GM12878 (cell line): Measurements from ENCODE around the gene ALG5. TPM values are rescaled to one million over a fixed set of nuclear protein-coding genes. Genes with fewer than 3 reads are reported as not detected.
A peak's percentile ranks its signal among the peaks of the same experiment; 100 is the strongest.

Experiments
- ATAC-seq: fragments of 200-7000 bp; cut with Tn5 transposase; 3 replicates; pipeline ENCODE4 v1.9.1; 2020; ENCODE audit warnings: mild to moderate bottlenecking, moderate library complexity
- BruUV-seq: library from RNA; stranded (reverse); fragments of 400-500 nt; replicated peaks from 2 replicates; lab custom pipeline; 2021; lab: Mats Ljungman, UMichigan
- CTCF ChIA-PET: fragments of 300-600 bp; sonication (Branson Sonifier 250); formaldehyde crosslinking; extraction: SDS; loops from one replicate; lab custom pipeline; 2021; ENCODE audit warnings: inconsistent platforms; lab: Yijun Ruan, JAX
- POLR2A ChIA-PET: fragments of 350-600 bp; formaldehyde crosslinking; extraction: SDS; loops from one replicate; lab custom pipeline; 2021; ENCODE audit warnings: inconsistent platforms; lab: Charles Lee
- RAD21 ChIA-PET: fragments of 300-600 bp; sonication (Branson Sonifier 250); formaldehyde crosslinking; loops from one replicate; lab custom pipeline; 2023; ENCODE audit warnings: antibody characterized with exemption; ENCODE audit not compliant: unreplicated experiment; lab: Charles Lee
- SMC1A ChIA-PET: fragments of 300-600 bp; sonication (Branson Sonifier 250); formaldehyde crosslinking; loops from one replicate; lab custom pipeline; 2023; ENCODE audit not compliant: unreplicated experiment, uncharacterized antibody; lab: Charles Lee
- DNase-seq: peaks from one replicate; pipeline ENCODE4 v3.0.0-alpha.2; 2011; ENCODE audit warnings: low read depth, low spot score
- FAIRE-seq: peaks from 3 replicates; lab custom pipeline; 2011; peaks lifted over from hg19 to GRCh38; lab: Jason Lieb, UNC
- H2AFZ ChIP-seq: 2 replicates; pipeline ENCODE4 v1.6.0; 2011; ENCODE audit warnings: low read depth, low read length, control low read depth; ENCODE audit not compliant: control insufficient read depth
- H3K27ac ChIP-seq: 2 replicates; pipeline ENCODE4 v1.5.1; 2011; ENCODE audit warnings: control low read depth; ENCODE audit not compliant: control insufficient read depth, insufficient read depth
- H3K27me3 ChIP-seq, 2 experiments: replicated peaks in 1 of 2; 2 replicates each; pipeline versions ENCODE4 v1.6.0 to v1.6.1; 2011; ENCODE audit warnings: low read length in 1 of 2; ENCODE audit not compliant: control insufficient read depth in 2 of 2, insufficient read depth in 2 of 2
- H3K36me3 ChIP-seq, 2 experiments: 2 replicates each; pipeline ENCODE4 v1.5.1; 2011; ENCODE audit warnings: low read length in 1 of 2; ENCODE audit not compliant: control insufficient read depth in 2 of 2, insufficient read depth in 2 of 2
- H3K4me1 ChIP-seq: 2 replicates; pipeline ENCODE4 v1.6.1; 2011; ENCODE audit warnings: mild to moderate bottlenecking, low read length, moderate library complexity, mixed read lengths; ENCODE audit not compliant: control insufficient read depth, insufficient read depth
- H3K4me2 ChIP-seq: 2 replicates; pipeline ENCODE4 v1.6.0; 2011; ENCODE audit warnings: control low read depth; ENCODE audit not compliant: control insufficient read depth, insufficient read depth
- H3K4me3 ChIP-seq: fragments of 200-600 bp; sonication (generic); 2 replicates; pipeline ENCODE4 v1.5.1; 2016
- H3K79me2 ChIP-seq: 2 replicates; pipeline ENCODE4 v1.6.0; 2011; ENCODE audit warnings: low read length; ENCODE audit not compliant: control insufficient read depth, insufficient read depth
- H3K9ac ChIP-seq: 2 replicates; pipeline ENCODE4 v1.8.0; 2011; ENCODE audit warnings: low read length, control low read depth, mixed read lengths; ENCODE audit not compliant: control insufficient read depth, insufficient read depth
- H3K9me3 ChIP-seq: replicated peaks from 3 replicates; pipeline ENCODE4 v1.5.1; 2011; ENCODE audit warnings: mild to moderate bottlenecking, low read length; ENCODE audit not compliant: control insufficient read depth, insufficient read depth
- H4K20me1 ChIP-seq: 2 replicates; pipeline ENCODE4 v1.6.0; 2011; ENCODE audit not compliant: control insufficient read depth, insufficient read depth
- CBX5 ChIP-seq: sonication (generic); IDR thresholded peaks from 2 replicates; pipeline ENCODE4 v1.6.1; 2016; ENCODE audit warnings: low read depth, moderate library complexity, mild to moderate bottlenecking, inconsistent platforms
- GATAD2B ChIP-seq: fragments of 450-650 bp; conservative IDR thresholded peaks from 2 replicates; pipeline ENCODE4 v1.6.1; 2017; ENCODE audit warnings: low read depth, mild to moderate bottlenecking, moderate library complexity
- POLR2AphosphoS2 ChIP-seq: IDR thresholded peaks from 2 replicates; pipeline ENCODE4 v1.6.1; 2011; ENCODE audit warnings: low read depth, mild to moderate bottlenecking, low read length, improper control_type of control experiment, moderate library complexity
- POLR2AphosphoS5 ChIP-seq: IDR thresholded peaks from 2 replicates; pipeline ENCODE4 v1.6.1; 2011; ENCODE audit warnings: mild to moderate bottlenecking, low read length, inconsistent platforms
- WRNIP1 ChIP-seq: IDR thresholded peaks from 2 replicates; pipeline ENCODE4 v1.6.1; 2011; ENCODE audit warnings: low read depth, low read length, improper control_type of control experiment, borderline replicate concordance
- YY1 ChIP-seq: IDR thresholded peaks from 2 replicates; pipeline ENCODE4 v1.6.1; 2011; ENCODE audit warnings: low read depth, mild to moderate bottlenecking, low read length
- WGBS: methylation state at CpG from one replicate; pipeline ENCODE4 v1.1.6; 2016; ENCODE audit warnings: low lambda C conversion rate; ENCODE audit not compliant: insufficient replicate concordance, insufficient coverage; ENCODE audit errors: missing lambda C conversion rate; 5-methylcytosine and 5-hydroxymethylcytosine counted together
- in situ Hi-C: fragments of 300-500 bp; cut with MboI; formaldehyde crosslinking; loops from 9 replicates; pipeline ENCODE4 v1.14.3; 2018; ENCODE audit warnings: mixed read lengths
- intact Hi-C: fragments of 100-400 bp; cut with micrococcal nuclease; formaldehyde crosslinking; loops from one replicate; pipeline ENCODE4 v1.14.2; 2022; ENCODE audit not compliant: unreplicated experiment
- polyA plus RNA-seq, 11 experiments: library from polyadenylated mRNA; depleted of rRNA in 4 of 11; unstranded in 6 of 11; stranded (reverse) in 5 of 11; fragments of >200 nt; fragmentation: Nextera tagmentation in 4 of 11; fragmentation: Illumina TruSeq in 1 of 11; extraction: Ambion mirVana in 4 of 11; extraction: Trizol in 1 of 11; gene quantifications; 1 replicate in 1 of 11; 2 replicates in 10 of 11; pipeline versions ENCODE4 v1.2.1 to v1.2.3, GENCODE V29; 2011 to 2016; ENCODE audit warnings: inconsistent platforms in 2 of 11, missing spikeins in 2 of 11, low read depth in 1 of 11
- total RNA-seq, 4 experiments: library from RNA; depleted of rRNA in 3 of 4; stranded (reverse); fragments of >200 nt in 3 of 4; fragmentation: Illumina TruSeq in 1 of 4; extraction: Trizol in 1 of 4; gene quantifications; 2 replicates each; pipeline versions ENCODE4 v1.2.1 to v1.2.3, GENCODE V29; 2013 to 2021
- TF ChIP-seq, protein P1 (sequence below): IDR thresholded peaks from 2 replicates; pipeline ENCODE4 v1.6.1; 2011; ENCODE audit warnings: borderline replicate concordance, low read depth, mild to moderate bottlenecking, moderate library complexity, low read length; ENCODE audit not compliant: insufficient read depth, poor library complexity, severe bottlenecking

ALG5 gene
- total and polyA plus RNA-seq, 10 of the 15 experiments (the other 5 are each of a cell fraction or from before 2014, with no cell fraction given), result 23.9 to 82.2 (median 42.5) TPM

DNA sequence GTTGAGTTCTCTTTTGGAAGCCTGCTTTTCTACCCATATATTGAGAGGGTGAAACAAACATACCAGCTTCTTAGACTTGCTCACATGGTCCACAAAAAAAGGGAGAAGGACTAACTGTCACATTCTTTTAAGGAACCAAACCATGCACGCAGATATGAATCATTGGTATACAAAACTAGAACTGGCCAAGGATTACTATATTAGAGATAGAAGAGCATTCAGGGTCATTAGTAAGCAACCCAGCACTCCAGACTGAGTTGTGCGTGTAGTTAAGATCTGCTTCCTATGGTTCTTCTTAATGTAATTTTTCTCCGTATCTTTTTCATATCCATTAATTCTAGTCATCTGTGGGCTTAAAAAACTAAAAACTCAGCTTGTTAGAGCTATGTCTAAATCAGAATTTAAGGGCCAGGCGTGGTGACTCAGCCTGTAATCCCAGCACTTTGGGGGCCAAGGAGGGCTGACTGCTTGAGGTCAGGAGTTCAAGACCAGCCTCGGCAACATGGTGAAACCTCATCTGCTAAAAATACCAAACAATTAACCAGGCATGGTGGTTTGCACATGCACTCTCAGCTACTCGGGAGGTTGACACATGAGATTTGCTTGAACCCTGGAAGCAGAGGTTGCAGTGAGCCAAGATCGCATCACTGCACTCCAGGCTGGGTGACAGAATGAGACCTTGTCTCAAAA lies 19.6 kb downstream of the ALG5 start:
- ChIA-PET POLR2A (no interaction called here), CTCF (interaction anchor here (2.2 to 9.5 kb wide), 4 partner anchors 11 to 696 kb away, joined by 5 to 100 read pairs (median 26); no protein-coding TSS in a partner anchor), SMC1A (interaction anchor here (0.7 kb wide), 1 partner anchor 10 kb away, joined by 3 read pairs; no protein-coding TSS in a partner anchor)
- in situ Hi-C loops, result loop anchor here (5.0 to 10.0 kb wide), 2 partner anchors 122 to 555 kb away; no protein-coding TSS in a partner anchor
- no peak for FAIRE-seq
- H3K9ac ChIP-seq, result no peak overlapping the region
- no peaks in the 10 kb centered on the region for H3K4me1 ChIP-seq
- no peak overlapping the region for H3K27ac ChIP-seq
- WGBS, result 52% methylated on average over 7 of the region's 7 CpGs
- H3K4me2 ChIP-seq, result no peak overlapping the region
- peaks cover 1 to 10% of the 10 kb centered on the region in 2 experiments for H3K36me3 ChIP-seq
- H3K9me3 ChIP-seq, result peaks cover 5% of the 10 kb centered on the region; the same call in 2 of the 3 replicates
- H3K4me3 ChIP-seq, result no peak overlapping the region
- DNase-seq, result no peak
- TF ChIP-seq, protein P1, sequence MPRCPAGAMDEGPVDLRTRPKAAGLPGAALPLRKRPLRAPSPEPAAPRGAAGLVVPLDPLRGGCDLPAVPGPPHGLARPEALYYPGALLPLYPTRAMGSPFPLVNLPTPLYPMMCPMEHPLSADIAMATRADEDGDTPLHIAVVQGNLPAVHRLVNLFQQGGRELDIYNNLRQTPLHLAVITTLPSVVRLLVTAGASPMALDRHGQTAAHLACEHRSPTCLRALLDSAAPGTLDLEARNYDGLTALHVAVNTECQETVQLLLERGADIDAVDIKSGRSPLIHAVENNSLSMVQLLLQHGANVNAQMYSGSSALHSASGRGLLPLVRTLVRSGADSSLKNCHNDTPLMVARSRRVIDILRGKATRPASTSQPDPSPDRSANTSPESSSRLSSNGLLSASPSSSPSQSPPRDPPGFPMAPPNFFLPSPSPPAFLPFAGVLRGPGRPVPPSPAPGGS, result no peak
- TF ChIP-seq GATAD2B (no peak), POLR2AphosphoS2 (no peak), YY1 (no peak), CBX5 (no peak), WRNIP1 (no peak), POLR2AphosphoS5 (no peak)
- TF ChIP-seq, all 136 proteins: peak for 0
- RAD21 ChIA-PET, result interaction anchor here (0.7 kb wide), 1 partner anchor 634 kb away, joined by 3 read pairs; no protein-coding TSS in a partner anchor
- Histone ChIP-seq H3K79me2 (no peaks in the 10 kb centered on the region), H3K27me3 (no peaks in the 10 kb centered on the region), H4K20me1 (no peaks in the 10 kb centered on the region), H2AFZ (no peak overlapping the region)
- intact Hi-C loops, result loop anchor here (5.0 kb wide), 2 partner anchors 557 to 632 kb away; partner anchors contain the start of gene SPART
- no peak for ATAC-seq
- BruUV-seq, result TSS peak; percentile 31
